Measurements from ENCODE around the gene PTPRN2. TPM values are rescaled to one million over a fixed set of nuclear protein-coding genes. Genes with fewer than 3 reads are reported as not detected.

Gene PTPRN2
- total RNA-seq, 1 experiment from 2014 or later = 0.11 TPM

- POLR2A ChIA-PET (ENCODE audit: low non-redundant PET) = no interaction called here
- Histone ChIP-seq H3K4me1 (ENCODE audit: insufficient read depth, low read length, poor library complexity, severe bottlenecking) (no peaks in the 10 kb centered on the region), H3K9me3 (ENCODE audit: low read depth, low read length, poor library complexity, severe bottlenecking) (peaks cover 7% of the 10 kb centered on the region), H3K27me3 (replicated peaks; ENCODE audit: insufficient read depth, low read depth, low read length, poor library complexity) (no peaks in the 10 kb centered on the region), H3K36me3 (ENCODE audit: insufficient read depth, low read length, poor library complexity, severe bottlenecking) (no peaks in the 10 kb centered on the region), H3K27ac (ENCODE audit: low read depth, low read length, poor library complexity, severe bottlenecking) (no peak overlapping the region), H3K4me3 (ENCODE audit: low read depth, low read length, poor library complexity, severe bottlenecking) (no peak overlapping the region)
- no TSS peak for BruUV-seq (replicated peaks)
- CTCF ChIA-PET = no interaction called here
- DNase-seq (ENCODE audit: low spot score) = no peak
- TF ChIP-seq EZH2 (IDR thresholded peaks at IDR 0.05; ENCODE audit: borderline replicate concordance, low read depth, low read length, poor library complexity, severe bottlenecking) (no peak), CTCF (conservative IDR thresholded peaks at IDR 0.05; ENCODE audit: low read depth, low read length) (no peak)
- intact Hi-C loops (cut with micrococcal nuclease; ENCODE audit: unreplicated experiment) = no loop called here
Observed at GRCh38 chr7:158502068-158502750, 85.4 kb downstream of the PTPRN2 start.

GRCh38 chr7:158501393-158502067 lies 86.1 kb downstream of the PTPRN2 start:
- BruUV-seq (replicated peaks) = no TSS peak
- no peak overlapping the region for H3K27ac ChIP-seq (ENCODE audit: low read depth, low read length, poor library complexity, severe bottlenecking)
- TF ChIP-seq EZH2 (IDR thresholded peaks at IDR 0.05; ENCODE audit: borderline replicate concordance, low read depth, low read length, poor library complexity, severe bottlenecking) (no peak), CTCF (conservative IDR thresholded peaks at IDR 0.05; ENCODE audit: low read depth, low read length) (no peak)
- H3K27me3 ChIP-seq (replicated peaks; ENCODE audit: insufficient read depth, low read depth, low read length, poor library complexity) = no peaks in the 10 kb centered on the region
- intact Hi-C loops (cut with micrococcal nuclease; ENCODE audit: unreplicated experiment) = no loop called here
- H3K9me3 ChIP-seq (ENCODE audit: low read depth, low read length, poor library complexity, severe bottlenecking) = peaks cover 7% of the 10 kb centered on the region
- no peaks in the 10 kb centered on the region for H3K4me1 ChIP-seq (ENCODE audit: insufficient read depth, low read length, poor library complexity, severe bottlenecking)
- H3K4me3 ChIP-seq (ENCODE audit: low read depth, low read length, poor library complexity, severe bottlenecking) = no peak overlapping the region
- CTCF ChIA-PET = no interaction called here
- POLR2A ChIA-PET (ENCODE audit: low non-redundant PET) = interaction anchor here (0.6 kb wide), 1 partner anchor 1439 kb away, joined by 3 read pairs; no protein-coding TSS in a partner anchor
- no peaks in the 10 kb centered on the region for H3K36me3 ChIP-seq (ENCODE audit: insufficient read depth, low read length, poor library complexity, severe bottlenecking)
- DNase-seq (ENCODE audit: low spot score) = no peak

GRCh38 chr7:158500651-158501052 lies 87.0 kb downstream of the PTPRN2 start:
- no TSS peak for BruUV-seq (replicated peaks)
- H3K9me3 ChIP-seq (ENCODE audit: low read depth, low read length, poor library complexity, severe bottlenecking) = no peaks in the 10 kb centered on the region
- TF ChIP-seq CTCF (conservative IDR thresholded peaks at IDR 0.05; ENCODE audit: low read depth, low read length) (no peak), EZH2 (IDR thresholded peaks at IDR 0.05; ENCODE audit: borderline replicate concordance, low read depth, low read length, poor library complexity, severe bottlenecking) (no peak)
- no peak overlapping the region for H3K27ac ChIP-seq (ENCODE audit: low read depth, low read length, poor library complexity, severe bottlenecking)
- DNase-seq (ENCODE audit: low spot score) = no peak
- no peaks in the 10 kb centered on the region for H3K27me3 ChIP-seq (replicated peaks; ENCODE audit: insufficient read depth, low read depth, low read length, poor library complexity)
- no peaks in the 10 kb centered on the region for H3K36me3 ChIP-seq (ENCODE audit: insufficient read depth, low read length, poor library complexity, severe bottlenecking)
- no peak overlapping the region for H3K4me3 ChIP-seq (ENCODE audit: low read depth, low read length, poor library complexity, severe bottlenecking)
- ChIA-PET CTCF (no interaction called here), POLR2A (ENCODE audit: low non-redundant PET) (no interaction called here)
- intact Hi-C loops (cut with micrococcal nuclease; ENCODE audit: unreplicated experiment) = no loop called here
- H3K4me1 ChIP-seq (ENCODE audit: insufficient read depth, low read length, poor library complexity, severe bottlenecking) = no peaks in the 10 kb centered on the region

All from A673 (cell line).